Stimulated activated CD8-positive, alpha-beta memory T cell treated with anti-CD3 and anti-CD28 coated beads, Interleukin-12 subunit alpha, Interleukin-12 subunit beta, amount 100 ng/mL, for 24 hours (primary cell): ENCODE results near the gene SARM1.
"Not testable (repeated sequence)": the region's sequence is repeated elsewhere in the genome, so short reads cannot be mapped to it uniquely, and the experiment has no call there.

ENCODE experiments used
- DNase-seq: peaks from one replicate; pipeline ENCODE4 v3.0.0-alpha.2; 2020; ENCODE audit errors: extremely low read depth

Gene SARM1

DNA sequence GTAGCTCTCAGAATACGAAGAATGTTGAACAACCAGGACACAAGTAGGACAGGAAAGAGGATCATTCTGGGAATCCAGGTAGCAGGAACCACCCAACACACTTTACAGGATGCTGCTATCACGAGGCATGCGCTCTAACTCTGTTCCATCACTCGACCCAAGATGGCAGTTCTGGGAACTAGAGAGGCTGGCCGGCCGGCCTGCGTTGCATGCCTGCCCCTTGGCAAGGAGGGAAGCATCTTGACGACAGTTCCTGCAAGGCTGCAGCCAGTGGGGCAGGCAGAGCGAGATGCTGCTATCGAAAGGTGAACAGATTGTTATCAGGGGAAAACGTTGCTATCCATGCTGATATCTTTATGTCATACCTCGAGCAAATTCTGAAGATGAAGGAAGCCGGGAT, 53.7 kb downstream of the SARM1 start:
- DNase-seq, result no peak

DNA sequence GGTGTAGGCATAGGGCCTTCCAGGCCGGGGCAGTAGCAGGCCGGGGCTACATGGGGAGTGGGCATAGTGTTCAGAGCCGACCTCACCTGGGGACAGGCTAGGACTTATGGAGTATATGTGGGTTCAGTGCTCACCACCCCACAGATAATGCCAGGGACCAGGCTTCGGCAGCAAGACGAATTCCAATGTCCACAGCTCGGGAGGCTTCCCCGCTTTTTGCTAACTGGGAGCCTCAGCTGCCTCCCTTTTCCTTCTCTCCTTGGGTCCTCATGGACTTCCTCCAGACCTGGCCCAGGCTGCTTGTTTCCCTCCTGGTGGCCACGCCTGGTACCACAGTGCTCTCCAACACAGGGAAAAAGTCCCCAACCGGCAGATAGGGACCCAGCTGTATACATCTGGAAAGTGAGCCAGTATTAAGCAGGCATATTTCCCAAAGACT, 54.6 kb downstream of the SARM1 start:
- DNase-seq, result no peak

DNA sequence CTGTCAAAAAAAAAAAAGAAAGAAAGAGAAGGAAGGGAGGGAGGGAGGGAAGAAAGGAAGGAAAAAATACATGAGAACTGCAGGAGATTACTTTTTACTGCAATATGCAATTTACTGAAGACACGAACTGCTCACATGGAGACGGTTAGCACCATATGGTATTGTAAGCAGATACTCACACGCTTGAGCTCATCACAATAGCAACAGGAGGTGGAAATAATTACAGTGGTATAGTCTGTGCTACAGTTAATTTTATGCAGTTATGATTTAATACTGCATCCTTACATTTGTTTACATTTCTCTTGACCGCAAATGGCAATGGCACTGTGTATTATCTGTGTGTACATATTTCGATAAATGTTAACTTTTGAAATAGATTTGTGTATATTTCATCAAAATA, 55.9 kb downstream of the SARM1 start:
- no peak for DNase-seq

DNA sequence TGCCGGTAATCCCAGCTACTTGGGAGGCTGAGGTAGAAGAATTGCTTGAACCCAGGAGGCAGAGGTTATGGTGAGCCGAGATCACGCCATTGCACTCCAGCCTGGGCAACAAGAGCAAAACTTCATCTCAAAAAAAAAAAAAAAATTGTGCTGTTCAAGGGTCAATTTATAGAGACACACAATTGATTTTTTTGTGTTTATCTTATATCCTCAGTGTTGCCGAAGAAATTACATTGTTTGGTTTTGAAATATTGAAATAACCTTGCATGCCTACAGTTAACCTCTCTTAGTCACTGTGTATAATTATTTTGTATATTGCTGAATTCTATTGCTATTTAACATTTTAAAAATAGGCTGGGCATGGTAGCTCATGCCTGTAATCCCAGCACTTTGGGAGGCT, 56.5 kb downstream of the SARM1 start:
- DNase-seq, result not testable (repeated sequence)

DNA sequence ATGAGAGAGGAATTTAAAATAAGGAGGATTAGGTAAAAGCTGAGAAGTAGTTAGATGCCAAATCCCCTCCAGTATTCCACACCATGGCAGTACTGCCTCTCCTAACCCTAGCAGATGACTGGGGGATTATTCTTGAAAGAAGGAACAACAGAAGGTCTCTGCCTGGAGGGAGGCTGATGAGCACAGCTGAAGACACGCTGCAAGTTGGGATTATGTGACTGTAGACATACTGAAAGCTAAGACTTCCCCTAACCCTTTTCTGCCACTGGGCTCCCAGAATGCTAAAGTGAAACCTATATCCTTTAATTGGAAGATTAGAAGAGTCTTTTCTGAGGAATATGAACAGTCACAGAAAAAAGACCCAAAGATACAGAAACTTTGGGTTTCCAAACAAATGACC, 62.2 kb downstream of the SARM1 start:
- DNase-seq, result no peak

DNA sequence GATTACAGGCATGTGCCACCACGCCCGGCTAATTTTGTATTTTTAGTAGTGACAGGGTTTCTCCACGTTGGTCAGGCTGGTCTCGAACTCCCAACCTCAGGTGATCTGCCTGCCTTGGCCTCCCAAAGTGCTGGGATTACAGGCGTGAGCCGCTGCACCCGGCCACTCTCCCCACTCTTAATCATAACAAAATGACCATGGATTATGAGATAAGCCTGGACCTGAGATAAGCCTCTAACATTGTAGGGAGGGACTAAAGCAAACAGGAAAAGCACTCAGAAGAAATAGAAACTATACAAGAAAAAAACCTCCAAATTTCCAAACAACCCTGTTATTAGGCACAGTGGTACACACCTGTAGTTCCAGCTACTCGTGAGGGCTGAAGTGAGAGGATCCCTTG, 62.8 kb downstream of the SARM1 start:
- DNase-seq, result not testable (repeated sequence)

DNA sequence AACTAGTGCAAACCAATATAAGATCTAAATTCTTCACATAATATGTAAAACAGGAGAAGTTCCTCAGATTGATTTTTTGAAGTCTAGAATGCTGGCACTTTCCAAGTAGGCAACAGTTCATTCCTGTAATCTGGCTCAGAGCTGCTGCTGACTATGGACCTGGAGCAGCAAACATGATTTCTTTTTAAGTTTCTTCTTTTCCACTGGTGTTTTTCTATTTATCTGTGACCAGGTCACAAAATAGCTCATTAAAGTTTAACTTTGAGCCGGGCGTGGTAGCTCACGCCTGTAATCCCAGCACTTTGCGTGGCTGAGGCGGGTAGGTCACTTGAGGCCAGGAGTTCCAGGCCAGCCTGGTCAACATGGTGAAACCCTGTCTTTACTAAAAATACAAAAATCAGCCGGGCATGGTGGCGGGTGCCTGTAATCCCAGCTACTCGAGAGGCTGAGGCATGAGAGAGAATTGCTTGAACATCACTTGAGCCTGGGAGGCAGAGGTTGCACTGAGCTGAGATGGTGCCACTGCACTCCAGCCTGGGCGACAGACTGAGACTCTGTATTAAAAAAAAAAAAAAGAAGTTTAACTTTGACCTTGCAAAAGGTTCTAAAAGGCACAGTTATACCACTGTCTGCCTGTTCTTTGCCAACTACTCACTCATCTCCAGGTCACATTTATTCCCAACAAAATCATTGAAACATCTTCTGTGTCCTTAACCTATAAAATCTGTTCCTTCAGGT, 72.6 kb downstream of the SARM1 start:
- no peak for DNase-seq

DNA sequence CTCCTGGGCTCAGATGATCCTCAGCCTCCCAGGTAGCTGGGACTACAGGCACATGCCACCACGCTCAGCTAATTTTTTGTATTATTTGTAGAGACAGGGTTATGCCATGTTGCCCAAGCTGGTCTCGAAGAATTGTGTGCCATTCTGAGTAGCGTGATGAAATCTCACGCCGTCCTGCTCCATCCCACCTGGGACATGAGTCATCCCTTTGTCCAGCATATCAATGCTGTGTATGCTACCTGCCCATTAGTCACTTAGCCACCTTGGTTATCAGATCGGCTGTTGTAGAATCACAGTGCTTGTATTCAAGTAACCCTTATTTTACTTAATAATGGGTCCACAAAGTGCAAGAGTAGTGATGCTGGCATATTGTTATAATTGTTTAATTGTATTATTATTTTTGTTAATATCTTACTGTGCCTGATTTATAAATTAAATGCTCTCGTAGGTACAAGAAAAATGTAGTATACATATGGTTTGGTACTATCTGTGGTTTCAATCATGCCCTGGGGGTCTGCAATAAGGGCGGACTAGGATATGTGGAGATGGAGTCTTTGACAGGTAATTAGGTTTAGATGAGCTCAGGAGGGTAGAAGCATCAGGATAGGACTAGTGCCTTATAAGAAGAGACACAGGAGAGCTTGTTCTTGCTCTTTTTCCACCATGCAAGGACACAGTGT, 75.4 kb downstream of the SARM1 start:
- no peak for DNase-seq

DNA sequence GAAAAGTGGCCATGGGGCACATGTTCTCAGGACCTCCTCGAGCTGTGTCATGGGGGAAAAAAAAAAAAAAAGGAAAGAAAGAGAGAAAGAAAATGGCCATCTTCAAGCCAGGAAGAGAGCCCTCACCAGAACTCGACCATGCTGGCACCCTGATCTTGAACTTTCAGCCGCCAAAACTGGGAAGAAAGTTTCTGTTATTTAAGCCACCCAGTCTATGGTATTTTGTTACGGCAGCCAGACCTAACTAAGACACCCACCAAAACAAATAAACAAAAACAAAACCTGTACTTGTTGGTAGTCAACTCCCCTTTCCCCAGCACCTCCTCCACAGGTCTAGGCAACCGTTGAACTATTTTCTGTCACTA, 75.9 kb downstream of the SARM1 start:
- no peak for DNase-seq

DNA sequence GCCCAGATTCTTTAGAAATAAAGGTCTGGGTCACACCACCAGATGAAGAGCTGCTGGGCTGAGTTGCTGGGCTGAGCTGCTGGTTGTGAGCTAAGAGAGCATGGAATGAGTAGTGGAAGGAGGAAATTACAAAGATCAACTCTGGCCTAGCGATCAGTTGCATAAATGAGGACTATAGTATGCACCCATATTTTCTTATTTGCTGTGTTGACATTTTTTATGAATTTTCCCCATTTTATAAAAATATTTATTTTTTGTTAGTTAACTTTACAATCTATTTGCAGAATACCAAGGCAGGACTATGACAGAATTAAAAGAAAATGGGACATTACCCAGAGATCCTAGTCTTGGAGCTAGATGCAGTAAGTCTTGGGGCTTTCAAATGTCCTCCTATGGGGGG, 78.4 kb downstream of the SARM1 start:
- no peak for DNase-seq
